ENCODE measurements around the gene CHST14. TPM values are rescaled to one million over a fixed set of nuclear protein-coding genes. Genes with fewer than 3 reads are reported as not detected.

Gene CHST14
- total RNA-seq, 2 donors from 2014 or later = 9.9 to 10.7 TPM

DNA sequence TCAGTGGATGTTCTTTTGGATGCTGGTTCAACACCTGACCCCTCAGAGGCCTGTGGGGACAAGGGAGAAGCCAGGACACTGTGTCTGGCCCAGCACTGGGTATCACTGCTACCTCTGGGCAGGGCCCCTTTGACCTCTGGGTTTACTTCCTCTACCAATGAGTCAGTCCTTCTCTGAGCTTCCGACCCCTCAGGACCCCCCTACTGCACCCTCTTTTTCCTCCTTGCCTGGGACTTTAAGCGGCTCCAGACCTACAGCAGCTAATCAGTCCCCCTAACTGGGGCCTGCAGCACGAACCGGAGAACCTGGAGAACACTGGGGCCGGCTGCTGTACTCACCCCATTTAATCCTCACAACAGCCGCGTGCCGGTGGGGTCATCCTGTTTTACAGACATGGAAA, 3.8 kb downstream of the CHST14 start:
- intact Hi-C loops (cut with DNase I) = no loop called here
- DNase-seq = no peak
- ATAC-seq = no peak

DNA sequence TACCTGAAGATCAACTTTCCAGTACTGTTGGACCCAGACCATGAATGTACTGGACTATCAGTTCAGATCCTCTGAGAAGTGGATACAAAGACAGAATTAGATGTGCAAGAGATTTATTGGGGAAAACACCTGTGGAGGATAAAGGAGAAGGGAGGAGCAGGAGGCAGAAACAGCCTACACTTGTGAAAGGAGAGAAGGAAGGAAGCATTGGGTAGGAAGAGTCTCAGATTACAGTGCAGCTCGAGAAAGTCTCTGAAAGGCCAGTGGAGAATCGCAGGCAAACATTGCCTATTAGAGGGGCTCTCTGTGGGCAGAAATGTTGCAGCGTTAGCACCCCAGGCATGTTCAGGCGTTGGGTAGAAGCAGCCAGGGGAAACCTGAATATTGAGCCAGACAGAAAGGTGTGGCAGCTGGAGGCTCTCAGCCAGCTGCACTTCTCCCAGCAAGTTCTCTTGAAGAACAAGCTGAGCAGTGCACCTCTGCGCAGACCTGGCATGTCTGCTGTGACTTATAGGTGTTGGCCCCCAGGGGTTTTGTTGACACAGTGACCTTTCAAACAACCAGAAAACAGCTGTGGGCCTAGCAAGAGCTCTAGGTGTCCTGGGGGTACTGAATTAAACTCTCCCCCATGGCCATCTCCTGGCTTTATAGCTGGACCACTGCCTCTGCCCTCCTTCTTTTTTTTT, 7.0 kb downstream of the CHST14 start:
- DNase-seq = no peak
- intact Hi-C loops (cut with DNase I) = no loop called here
- ATAC-seq = no peak

DNA sequence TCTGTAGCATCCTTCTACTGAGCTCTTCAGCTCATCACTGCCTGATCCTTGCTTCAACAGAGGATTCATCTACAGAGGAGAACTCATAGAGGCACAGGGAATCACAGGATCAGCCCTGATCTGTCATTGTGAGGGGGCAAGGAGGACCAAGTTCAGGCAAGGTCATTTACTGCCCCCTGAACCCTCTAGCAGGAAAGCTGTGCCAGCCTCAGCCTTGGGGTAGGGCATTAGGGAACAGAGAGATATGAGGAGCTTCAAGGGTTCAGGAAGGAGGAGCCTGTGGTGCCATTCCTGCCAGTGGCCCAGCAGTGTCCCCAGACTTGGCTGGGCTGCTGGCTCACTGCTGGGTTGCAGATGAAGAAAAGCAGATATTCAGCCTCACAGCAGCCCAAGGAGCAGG, 8.2 kb downstream of the CHST14 start:
- intact Hi-C loops (cut with DNase I) = no loop called here
- ATAC-seq (no peak), DNase-seq (no peak)

DNA sequence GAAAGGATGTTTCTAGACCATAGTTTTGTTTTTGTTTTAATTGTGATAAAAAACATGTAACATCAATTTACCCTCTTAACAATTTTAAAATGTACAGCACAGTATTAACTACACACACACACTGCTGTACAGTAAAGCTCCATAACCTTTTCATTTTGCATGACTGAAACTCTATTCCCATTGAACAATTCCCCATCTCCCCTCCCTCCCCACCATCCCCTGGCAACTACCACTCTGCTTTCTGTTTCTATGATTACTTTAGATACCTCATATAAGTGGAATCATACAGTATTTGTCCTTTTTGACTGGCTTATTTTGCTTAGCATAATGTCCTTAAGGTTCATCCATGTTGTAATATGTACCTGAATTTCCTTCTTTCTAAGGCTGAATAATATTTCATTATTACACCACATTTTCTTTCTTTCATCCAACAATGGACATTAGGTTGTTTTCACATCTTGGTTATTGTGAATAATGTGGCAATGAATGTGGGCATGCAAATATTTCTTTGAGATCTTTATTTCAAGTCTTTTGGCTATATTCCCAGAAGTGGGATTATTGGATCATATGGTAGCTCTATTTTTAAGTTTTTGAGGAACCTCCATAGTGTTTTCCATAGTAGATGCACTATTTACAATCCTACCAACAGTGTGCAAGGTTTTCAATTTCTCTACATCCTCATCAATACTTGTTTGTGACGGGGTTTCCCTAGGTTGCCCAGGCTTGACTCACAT, 10.7 kb downstream of the CHST14 start:
- ATAC-seq (no peak), DNase-seq (no peak)
- intact Hi-C loops (cut with DNase I) = no loop called here

DNA sequence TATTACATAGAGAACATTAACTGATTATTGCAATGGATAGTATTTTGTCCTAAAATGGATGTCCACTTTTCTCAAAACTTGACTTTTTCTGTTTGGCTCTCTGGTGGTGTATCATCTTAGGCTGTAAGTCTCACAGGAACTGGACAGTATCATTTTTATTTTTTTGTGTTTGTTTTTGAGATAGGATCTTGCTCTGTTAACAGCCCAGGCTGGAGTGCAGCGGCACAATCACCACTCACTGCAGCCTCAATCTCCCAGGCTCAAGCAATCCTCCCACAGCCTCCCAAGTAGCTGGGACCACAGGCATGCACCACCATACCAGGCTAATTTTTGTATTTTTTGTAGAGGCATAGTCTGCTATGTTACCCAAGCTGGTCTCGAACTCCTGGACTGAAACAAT, 13.1 kb downstream of the CHST14 start:
- ATAC-seq = no peak
- intact Hi-C loops (cut with DNase I) = no loop called here
- DNase-seq = no peak

DNA sequence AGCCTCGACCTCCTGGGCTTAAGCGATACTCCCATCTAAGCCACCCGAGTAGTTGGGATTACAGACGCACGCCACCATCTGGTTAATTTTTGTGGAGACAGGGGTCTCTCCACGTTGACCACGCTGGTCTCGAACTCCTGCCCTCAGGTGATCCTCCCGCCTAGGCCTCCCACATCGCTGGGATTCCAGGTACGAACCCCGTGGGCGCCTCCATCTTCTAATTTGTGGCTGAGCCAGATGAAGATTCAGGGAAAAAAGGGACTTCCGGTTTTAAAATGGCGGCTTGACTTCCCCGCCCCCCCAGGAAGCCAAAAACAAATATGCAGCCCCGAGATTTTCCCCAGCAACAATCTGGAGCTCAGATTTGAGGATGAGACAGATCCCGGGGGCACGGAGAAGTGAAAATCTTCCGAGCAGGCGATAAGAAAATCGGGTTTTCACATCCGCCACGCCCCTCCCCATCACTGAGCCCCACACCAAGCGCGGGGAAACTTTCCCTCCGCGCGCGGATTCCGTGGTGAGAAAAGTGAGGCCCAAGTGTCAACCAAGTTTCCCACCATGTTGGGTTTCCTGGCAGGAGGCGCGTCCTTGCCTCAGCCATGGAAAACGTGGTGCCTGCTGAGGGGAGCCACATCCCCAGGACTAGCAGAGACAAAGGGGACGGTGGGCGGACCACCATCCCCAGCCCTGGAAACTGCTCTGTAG, 15.4 kb downstream of the CHST14 start:
- DNase-seq = no peak
- intact Hi-C loops (cut with DNase I) = no loop called here
- ATAC-seq = no peak

DNA sequence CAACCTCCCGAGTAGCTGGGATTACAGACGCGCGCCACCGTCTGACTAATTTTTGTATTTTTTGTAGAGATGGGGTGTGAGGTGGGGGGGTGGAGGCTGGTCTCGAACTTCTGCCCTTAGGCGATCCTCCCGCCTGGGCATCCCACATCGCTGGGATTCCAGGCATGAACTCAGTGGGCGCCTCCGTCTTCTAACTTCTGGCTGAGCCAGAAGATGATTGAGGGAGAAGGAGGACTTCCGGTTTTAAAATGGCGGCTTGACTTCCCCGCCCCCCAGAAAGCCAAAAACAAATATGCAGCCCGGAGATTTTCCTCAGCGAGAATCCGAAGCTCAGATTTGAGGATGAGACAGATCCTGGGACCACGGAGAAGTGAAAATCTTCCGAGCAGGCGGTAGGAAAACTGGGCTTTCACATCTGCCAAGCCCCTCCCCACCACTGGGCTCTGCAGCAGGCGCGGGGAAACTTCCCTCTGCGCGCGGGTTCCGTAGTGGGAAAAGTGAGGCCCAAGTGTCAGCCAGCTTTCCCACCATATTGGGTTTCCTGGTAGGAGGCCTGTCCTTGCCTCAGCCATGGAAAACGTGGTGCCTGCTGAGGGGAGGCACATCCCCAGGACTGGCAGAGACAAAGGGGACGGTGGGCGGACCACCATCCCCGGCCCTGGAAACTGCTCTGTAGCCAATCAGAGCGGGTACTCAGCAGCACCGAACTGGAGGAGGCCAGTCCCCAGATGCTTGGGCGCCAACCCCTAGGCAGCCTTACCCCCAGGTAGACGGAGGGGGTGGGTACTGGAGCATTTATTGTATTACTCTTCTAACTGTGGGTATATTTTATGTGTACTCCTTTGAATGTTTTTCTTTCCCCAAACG, 17.3 kb downstream of the CHST14 start:
- DNase-seq (no peak), ATAC-seq (no peak)

DNA sequence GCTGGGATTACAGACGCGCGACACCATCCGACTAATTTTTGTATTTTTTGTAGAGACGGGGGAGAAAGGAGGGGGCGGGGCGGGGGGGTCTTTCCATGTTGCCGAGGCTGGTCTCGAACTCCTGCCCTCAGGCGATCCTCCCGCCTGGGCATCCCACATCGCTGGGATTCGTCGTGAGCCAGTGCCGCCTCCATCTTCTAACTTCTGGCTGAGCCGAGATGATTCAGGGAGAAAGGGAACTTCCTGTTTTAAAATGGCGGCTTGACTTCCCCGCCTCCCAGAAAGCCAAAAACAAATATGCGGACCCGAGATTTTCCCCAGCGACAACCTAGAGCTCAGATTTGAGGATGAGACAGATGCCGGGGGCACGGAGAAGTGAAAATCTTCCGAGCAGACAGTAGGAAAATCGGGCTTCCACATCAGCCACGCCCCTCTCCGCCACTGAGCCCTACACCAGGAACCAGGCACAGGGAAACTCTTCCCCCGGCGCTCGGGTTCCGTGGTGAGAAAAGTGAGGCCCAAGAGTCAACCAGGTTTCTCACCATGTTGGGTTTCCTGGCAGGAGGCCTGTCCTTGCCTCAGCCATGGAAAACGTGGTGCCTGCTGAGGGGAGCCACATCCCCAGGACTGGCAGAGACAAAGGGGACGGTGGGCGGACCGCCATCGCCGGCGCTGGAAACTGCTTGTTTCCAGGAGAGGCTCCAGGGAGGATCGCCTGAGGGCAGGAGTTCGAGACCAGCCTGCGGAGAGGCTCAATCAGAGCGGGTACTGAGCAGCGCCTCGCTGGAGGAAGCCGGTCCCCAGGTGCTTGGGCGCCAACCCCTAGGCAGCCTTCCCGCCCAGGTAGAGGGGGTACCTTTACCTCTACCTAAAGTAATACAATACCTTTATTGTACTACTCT, 18.7 kb downstream of the CHST14 start:
- no peak for ATAC-seq
- DNase-seq = no peak
- intact Hi-C loops (cut with DNase I) = no loop called here

More for the DNA sequence above, 17.3 kb downstream of the CHST14 start:
- intact Hi-C loops (cut with DNase I) = no loop called here

DNA sequence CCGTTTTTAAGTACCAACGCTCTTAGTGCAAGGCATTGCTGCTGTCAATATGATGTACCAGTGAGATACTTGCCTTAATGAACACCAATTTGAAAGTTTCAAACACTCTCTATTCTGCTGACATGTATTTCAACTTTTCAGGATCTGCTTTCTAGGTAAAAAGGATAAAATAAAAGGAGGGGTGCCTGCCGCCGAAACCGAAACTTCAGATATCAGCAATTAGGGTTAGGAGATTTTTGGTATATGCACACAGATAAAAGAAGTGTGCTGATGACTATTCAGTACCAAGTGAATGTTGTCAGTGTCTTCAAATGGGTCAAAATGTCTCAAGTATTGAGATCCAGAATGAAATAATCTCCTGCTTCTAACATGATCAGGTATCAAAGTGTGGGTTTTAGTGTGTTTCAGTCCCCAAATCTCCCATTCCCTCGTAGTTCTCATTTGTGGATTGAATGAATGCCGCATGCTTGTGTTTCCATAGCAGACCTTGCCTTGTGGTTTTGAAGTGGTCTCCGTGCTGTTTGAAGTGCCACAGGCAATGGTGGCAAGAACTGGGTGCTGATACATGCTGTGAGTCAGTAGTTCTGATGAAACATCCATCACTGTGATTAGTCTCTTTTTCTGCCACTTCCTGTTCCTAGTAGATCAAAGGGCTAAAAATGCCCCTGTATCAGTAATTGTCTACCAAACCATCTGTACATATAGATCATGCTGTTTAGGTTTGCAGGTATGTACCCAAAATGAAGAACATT, 22.5 kb downstream of the CHST14 start:
- ATAC-seq (no peak), DNase-seq (no peak)
- intact Hi-C loops (cut with DNase I) = no loop called here

DNA sequence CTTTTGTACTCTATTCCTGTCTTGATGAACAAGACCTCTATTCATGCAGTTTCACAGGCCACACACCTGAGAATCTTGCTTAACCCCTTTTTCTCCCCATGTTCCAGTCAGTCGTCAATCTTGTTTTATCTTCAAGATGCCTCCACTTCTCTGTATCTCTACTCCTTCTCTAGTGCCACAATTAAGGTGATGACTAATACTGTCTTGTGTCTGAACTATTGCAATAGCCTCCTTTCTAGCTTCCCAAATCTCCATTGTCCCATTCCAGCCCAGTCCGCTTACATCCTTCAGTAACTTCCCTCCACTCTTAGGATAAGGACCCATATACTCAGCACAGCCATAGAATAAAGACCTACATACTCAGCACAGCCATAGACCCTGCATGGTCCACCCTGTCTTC, 24.7 kb downstream of the CHST14 start:
- ATAC-seq = no peak
- no peak for DNase-seq
- intact Hi-C loops (cut with DNase I) = no loop called here

DNA sequence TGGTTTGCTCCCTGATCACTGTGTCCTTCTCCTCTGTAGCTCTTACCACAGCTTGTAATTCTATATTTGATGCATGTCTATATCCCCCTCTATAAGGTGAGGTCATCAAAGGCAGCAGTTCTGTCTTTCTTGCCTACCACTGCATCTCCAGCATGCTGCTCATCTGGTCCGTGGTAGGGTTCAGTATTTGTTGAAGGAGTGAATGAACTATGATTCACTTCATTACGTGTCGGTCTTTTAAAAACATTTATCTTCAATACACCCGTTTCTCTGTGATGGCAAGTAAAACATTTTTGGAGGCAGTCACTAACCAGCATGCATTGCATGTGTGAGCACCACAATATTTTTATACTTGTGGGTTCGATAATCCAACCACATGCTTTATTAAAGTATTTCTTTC, 27.6 kb downstream of the CHST14 start:
- no peak for DNase-seq

DNA sequence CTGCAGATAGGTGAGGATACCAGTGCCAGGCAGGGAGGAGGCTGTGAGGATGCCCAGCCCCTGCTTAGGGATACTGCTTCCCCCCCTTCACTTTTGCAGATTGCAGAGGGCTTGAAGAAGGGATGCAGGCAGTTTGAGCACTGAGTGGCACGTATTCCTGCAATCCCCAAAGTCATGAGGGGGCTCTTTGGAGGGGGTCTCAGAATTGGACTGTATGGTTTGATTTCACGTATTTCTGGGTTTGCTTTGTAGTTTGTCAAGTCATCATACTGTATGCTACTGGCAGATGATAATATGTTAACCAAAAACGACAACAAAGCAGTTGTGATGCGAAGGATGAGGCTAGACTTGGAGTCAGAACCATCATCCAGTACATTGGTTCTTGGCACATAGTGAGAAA, 28.1 kb downstream of the CHST14 start:
- ATAC-seq (no peak), DNase-seq (no peak)
- intact Hi-C loops (cut with DNase I) = no loop called here

More for the DNA sequence above, 27.6 kb downstream of the CHST14 start:
- ATAC-seq = no peak
- intact Hi-C loops (cut with DNase I) = no loop called here

DNA sequence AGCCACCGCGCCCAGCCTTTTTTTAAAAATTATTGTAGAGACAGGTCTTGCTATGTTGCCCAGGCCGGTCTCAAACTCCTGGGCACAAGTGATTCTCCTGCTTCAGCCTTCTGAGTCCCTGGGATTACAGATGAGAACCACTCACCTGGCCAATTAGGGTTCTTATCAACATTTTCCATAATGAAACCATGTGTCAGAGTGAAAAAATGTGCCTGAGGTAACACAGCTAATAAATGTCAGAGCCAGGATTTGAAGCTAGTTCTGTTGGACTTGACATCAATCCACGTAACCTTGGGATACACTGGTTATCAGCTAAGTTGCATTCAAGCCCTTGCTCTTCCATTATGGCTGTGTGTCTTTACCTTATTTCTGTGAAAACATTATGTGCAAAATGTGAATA, 29.1 kb downstream of the CHST14 start:
- ATAC-seq = no peak
- no peak for DNase-seq
- intact Hi-C loops (cut with DNase I) = loop anchor here in 1 of 2 donors (10.0 kb wide), 1 partner anchor 55 kb away; the partner anchor contains the start of gene BAHD1

DNA sequence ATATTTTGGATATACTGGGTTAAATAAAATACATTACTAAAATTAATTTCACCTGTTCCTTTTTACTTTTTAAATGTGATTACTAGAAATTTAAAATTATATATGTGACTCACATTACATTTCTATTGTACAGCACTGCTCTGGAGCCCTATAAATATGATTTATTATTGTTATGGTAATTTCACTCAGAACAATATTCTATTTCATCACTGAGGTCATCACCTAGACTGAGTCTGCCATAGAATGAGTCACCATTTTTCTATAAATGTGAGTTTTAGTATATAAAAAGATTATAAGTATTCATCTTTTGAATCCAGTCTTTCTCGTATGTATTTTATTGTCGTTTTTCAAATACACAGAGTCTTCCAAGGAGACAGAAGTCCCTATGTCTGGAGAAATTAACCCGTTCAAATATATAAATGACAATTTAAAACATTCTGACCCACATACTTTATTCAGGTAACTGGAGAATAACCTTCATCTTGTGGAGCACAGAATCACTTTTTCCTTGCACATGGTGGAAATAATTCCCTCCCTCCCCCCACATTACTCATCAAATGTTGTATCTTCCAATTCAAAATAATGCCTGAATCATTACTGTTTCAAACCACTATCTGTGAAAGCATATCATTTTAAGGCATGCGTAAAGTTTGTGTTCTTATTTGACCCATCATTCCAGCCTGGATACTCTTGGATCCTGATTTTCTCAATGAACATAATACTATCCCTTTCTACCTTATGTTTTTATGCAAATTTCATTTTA, 30.0 kb downstream of the CHST14 start:
- DNase-seq = no peak
- intact Hi-C loops (cut with DNase I) = loop anchor here in 1 of 2 donors (10.0 kb wide), 1 partner anchor 56 kb away; the partner anchor contains the start of gene BAHD1
- no peak for ATAC-seq

DNA sequence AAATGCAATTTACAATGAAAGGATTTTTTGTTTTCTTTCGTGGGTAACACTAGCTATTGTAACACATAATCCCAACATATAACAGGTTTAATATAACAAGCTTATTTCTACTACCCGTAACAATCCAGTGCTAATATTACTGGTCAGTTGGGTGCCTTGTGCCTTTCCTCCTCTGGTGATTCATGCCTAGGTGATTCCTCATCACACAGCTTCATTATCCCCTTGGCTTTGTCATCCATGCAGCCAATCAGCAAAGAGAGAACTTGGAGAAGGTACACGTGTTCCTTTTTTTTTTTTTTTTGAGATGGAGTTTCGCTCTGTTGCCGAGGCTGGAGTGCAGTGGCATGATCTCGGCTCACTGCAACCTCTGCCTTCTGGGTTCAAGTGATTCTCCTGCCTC, 30.7 kb downstream of the CHST14 start:
- intact Hi-C loops (cut with DNase I) = loop anchor here in 1 of 2 donors (10.0 kb wide), 1 partner anchor 57 kb away; the partner anchor contains the start of gene BAHD1
- DNase-seq (no peak), ATAC-seq (no peak)

DNA sequence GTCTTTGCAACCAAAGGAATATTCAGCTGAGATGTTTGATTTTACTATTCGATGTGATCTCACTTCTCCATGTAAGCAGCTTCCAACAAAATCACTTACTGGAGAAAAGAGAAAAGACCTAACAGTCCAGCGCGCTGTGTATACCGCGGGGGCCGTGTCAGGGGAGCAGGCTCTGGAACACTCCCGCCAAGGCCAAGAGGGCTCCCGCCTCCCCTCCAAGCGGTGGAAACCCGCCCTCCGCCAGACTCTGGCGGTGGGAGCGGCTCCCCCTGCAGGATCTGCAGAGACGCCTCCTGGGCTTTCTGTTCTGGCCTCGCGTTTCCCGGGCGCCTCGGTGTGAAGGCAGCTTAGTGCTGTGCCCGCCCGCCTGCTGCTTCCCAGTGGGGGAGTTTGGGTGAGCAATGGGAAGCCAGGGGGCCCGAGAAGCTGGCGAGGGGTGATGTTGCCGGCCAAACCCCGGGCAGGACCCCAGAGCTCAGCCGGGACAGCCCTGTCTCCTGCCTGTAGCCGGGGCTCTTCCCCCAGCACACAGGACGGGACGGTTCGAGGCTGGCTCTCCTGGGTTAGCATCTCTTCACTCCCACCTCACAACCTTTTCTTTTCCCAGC, 36.3 kb downstream of the CHST14 start:
- DNase-seq (peak; percentile 80), ATAC-seq (peak; percentile 91 to 93)
- intact Hi-C loops (cut with DNase I) = loop anchor here in 1 of 2 donors (10.0 kb wide), 1 partner anchor 62 kb away; the partner anchor contains the start of gene BAHD1

Measured in left cardiac atrium (tissue), 4 donors.